ENCODE measurements around the gene RACK1.

RACK1 gene

DNA sequence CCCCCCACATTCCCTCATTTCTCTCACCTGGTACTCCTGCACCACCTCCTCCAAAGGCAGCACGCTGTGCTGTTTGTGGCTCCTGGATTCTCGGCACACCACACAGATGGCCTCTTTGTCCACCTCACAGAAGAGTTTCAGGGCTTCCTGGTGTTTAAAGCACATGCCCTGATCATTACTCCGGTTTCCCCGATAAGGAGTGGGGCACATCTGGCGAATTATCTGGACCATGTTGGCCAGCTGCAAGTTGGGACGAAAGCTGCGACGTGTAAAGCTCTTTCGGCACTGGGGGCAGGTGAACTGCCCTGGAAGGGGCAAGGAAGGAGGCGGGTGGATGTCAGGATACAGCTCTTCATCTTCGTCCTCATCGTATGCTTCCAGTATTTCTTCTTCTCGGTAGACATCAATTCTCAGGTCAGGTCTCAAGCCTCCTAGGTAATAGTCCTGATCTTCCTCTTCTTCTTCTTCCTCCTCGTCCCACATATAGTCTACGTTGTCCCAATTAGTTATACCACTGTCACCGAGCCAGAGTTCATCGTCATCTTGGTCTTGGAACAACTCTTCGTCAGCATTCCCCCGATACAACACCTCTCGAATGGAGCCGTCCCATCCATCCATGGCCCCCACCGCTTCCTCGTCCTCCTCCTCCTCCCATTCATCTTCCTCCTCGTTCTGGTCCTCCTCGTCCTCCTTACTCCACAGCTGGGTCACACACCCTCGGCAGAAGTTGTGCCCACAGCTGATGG lies 16.4 kb upstream of the RACK1 start:
- no peak for DNase-seq (ENCODE audit: low read depth in 2 of 2)

DNA sequence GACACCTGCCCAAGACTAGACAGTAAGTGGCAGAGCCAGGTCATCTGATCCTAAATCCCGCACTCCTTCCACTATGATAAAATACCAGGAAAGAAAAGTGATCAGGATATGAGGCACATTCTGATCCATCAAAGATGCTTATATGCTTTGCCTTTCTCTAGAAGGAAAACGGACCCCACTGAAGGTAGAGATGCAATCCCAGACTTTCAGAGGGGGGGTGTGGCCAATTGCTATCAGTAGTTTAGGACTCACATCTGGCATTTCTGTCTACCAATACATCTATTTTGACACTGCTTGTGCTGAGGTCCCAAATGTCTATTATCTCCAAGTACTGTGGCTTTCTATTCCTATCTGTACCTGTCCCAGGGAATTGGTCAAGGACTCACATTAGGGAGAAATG lies 15.6 kb upstream of the RACK1 start:
- no peak for DNase-seq (ENCODE audit: low read depth in 2 of 2)

DNA sequence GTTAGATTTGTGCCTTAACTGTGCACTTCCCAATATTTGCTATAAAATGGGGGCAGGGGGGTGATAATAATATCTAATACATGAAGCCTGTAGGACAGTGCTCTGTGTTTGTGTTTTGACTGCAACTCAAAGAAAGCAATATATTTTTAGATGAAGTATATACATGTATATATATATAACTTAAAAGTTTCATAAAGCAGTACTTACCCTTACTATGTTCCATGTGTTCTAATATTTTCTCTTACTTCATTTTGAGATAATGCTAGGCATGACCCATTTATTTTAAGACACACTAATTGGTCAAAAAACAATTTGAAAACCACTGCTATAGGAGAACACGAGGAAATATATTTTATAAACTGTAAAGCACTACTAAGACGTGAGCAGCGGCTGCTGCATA lies 14.9 kb upstream of the RACK1 start:
- DNase-seq (ENCODE audit: low read depth in 2 of 2): no peak

DNA sequence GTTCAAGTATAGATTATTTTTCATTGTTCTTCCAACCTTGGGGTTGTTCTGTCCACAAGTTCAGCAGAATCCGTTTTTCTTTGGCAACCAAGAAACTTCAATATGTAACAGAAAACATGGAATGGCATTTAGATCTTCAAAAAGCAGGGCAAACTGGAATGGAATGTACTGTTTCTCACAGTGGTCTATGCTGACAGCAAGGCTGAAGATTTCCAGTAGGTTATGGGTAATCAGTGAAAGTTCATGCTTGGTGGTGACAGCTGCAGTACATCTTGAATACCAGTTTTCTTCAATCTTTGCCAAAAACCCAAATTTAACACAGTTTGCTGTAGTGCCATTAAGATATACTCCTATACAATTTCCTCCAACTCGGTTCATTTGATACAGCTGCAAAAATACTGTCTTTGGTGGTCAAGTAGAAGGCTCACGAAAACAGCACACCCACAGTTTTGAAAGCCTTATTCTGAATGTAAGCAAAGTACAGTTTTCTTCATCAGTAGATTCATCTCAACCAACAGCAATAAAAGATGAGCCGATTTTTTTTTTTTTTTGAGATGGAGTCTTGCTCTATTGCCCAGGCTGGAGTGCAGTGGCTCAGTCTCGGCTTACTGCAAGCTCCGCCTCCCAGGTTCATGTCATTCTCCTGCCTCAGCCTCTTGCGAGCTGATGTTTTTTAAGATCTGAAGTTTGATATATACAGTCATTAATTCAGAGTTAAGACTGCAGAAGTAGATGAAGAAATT lies 12.3 kb upstream of the RACK1 start:
- DNase-seq (ENCODE audit: low read depth in 2 of 2): no peak

DNA sequence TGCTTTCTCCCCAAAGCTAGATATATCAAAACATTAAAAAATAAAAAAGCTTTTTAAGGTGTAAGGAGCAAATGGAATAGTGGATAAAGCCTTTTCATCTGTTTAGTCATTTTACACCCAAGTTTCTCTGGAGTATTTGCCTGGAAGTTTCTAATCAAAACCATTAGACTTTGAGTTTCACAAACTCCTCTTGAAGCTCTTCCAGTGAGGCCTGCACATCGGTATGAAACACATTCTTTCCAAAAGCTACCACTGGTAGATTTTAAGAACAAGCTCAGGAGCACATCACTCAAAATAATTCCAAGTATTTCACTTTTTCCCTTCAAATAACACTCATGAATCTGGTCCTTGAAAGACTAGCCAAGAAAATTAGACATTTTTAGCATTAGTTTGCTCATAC lies 11.6 kb upstream of the RACK1 start:
- DNase-seq (ENCODE audit: low read depth in 2 of 2): no peak

DNA sequence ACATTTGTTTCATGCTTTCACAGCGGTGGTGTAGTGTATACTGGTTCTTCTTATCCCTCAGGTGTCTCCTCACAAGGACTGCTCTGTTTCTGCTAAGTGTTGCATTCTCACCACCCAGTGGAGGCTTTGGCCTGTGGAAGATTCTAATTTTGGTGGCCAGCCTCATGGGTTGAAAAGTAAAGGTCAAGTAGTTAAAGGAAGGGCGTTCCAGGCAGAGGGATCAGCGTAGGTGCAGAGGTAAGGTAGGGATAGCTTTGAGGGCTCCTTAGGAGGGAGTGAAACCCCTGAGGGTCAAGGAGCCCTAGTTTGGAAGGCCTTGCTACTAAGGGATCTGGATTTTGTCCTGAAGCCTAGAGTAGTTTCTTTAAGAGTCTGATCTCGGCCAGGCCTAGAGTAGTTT lies 4.6 kb upstream of the RACK1 start:
- no peak for DNase-seq (ENCODE audit: low read depth in 2 of 2)

DNA sequence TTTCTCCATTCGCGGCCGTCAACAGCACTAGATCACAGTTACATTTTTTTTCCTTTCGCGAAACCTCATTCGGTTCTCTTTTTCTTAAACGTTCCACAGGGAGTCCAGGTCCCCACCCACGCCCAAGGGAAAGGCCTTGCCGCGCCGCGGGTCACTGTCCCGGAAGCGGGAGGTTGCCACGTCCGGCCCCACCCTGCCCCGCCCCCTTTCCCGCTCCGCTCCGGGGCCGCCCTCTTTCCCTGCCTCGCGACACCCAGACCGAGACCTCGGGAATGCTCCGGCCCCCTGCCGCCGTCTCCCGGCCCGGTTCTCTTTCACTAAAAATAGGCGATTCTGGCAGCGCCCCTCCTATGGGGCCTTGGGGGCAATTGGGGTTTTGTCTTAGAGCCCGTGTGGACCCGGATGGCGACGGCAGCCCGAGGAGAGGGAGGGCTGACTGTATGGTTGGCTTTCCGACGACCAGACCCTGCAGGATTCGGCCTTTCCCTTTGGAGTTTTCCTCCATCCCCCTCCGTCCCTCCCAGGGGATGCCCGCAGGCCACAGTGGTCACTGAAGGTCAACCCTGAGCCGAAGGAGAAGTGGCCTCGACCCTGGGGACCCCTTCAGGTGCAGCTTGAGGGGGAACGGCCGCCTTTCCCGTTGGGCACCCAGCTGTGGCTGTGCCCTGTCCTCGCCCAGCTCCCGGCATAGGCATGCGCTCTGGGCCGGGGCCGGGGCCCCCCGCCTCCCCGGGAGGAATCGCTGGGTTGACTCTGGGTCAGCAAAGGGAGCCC lies 2.8 kb upstream of the RACK1 start:
- peak; percentile 62 to 81 for DNase-seq (ENCODE audit: low read depth in 2 of 2)

DNA sequence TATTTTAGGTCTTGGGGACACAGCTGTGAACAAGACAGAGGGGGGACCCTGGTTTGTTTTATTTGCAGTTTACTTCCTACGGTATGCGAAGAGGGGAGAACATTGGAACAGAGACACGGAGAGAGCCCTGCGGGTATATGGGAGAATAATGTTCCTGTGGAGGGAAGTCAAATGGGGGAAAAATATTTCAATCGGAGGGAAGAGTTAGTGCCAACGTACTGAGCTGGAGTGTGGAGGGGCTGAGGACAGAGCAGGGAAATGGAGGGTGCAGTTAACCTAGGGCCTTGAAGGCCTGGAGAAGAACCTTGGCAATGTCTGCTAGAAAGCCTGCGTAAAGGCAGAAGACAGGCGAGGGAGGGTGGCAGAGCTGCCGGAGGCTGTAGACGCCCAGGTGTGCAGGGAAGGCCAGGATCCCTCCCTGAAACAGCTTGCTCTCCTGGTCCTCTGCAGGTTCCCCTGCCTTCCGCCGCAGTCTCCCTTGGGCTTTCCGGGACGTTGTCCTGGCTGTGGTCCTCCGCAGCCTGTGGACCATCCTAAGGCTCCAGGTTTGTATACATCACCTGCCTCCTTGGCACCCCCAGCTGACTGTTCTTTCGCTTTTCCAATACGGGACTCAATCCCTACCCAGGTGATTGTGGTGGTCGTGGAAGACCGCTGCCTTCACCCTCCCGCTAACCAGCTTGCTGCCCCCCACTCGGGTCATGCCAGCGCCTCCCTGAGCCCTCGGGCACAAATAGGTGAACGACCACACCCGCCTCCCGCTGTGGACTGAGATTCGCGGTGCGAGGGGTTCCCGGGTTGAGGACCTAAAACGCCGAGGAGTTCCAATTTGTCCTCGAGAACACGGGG lies 1.9 kb upstream of the RACK1 start:
- DNase-seq (ENCODE audit: low read depth in 2 of 2): no peak

DNA sequence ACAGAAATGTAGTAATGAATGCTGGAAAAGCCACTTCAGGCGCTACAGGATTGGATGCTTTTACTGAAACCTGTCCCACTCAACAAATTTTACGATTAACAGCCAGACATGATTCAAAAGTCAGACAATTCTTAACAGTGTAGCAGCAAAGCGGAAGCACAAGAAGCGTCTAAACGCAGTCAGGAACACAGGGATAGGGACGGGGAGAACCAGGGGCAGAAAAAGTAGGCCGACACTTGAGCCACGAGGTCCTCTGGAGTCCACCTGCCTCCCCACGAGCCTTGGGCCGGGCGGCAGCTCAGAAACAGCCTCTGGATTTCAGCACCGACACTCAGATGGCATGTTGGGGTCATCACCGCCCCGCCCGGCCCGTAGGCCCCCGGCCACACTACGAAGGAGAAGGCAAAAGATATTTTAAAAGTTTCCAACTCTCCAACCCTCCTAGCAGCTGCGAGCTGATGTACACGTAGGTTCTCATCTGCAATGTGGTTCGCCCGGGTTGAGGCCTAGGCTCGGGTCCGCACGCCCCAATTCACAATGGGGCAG lies 615 bp downstream of the RACK1 start:
- no peak for DNase-seq (ENCODE audit: low read depth in 2 of 2)

DNA sequence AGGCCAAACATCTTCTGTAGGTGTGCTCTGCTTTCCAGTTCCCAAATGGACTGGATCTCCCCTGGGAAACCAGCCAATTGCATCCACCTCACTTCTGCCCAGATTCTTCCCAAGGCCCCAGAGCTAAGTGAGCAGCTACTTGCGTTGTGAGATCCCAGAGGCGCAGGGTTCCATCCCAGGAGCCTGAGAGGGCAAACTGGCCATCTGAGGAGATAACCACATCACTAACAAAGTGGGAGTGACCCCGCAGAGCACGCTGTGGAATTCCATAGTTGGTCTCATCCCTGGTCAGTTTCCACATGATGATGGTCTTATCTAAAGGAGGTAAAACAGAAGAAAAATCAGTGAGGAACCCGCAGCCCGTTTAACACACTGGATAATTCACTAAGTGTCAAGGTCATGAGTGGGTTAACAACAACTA lies 1.7 kb downstream of the RACK1 start:
- no peak for DNase-seq (ENCODE audit: low read depth in 2 of 2)

DNA sequence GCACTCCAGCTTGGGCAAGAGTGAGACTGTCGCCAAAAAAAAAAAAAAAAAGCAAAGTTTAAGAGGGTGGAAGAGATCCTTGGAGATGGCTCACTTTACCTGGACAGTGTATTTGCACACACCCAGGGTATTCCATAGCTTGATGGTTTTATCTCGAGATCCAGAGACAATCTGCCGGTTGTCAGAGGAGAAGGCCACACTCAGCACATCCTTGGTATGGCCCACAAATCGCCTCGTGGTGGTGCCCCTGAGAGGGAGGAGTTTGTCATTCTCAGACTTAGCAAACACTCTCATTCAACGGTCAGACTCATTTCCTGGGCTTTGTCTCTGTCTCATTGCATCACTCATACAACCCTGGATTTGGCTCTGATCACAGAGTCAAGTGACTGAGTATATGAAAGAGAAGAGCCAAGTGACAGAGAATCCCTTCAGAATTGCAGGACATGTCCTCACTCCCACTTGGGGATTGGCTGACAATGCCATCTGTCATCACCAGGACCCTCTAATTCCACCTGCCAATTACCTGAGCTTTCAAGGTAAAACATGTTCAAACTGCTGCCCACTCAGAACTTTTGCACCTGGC lies 2.2 kb downstream of the RACK1 start:
- DNase-seq (ENCODE audit: low read depth in 2 of 2): no peak

DNA sequence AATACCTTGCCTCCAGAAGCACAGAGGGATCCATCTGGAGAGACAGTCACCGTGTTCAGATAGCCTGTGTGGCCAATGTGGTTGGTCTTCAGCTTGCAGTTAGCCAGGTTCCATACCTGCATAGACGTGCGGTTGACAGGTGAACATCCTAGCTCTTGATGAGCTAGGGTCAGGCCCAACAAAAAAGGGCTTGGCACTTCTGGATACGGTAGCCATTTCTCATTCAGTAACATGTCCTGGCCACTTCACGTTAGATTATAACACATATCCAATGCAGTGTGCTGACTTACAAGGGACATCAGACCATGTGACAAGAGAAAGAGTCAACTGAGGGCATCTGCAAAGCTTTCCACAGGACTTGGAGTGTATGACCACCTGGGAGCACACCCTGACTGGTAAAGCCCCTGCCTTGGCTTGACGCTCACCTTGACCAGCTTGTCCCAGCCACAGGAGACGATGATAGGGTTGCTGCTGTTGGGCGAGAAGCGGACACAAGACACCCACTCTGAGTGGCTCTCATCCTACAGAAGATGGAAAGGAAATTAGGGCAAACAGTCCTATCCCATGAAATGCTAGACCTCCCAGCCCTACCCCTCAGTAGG lies 4.5 kb downstream of the RACK1 start:
- DNase-seq (ENCODE audit: low read depth in 2 of 2): no peak

DNA sequence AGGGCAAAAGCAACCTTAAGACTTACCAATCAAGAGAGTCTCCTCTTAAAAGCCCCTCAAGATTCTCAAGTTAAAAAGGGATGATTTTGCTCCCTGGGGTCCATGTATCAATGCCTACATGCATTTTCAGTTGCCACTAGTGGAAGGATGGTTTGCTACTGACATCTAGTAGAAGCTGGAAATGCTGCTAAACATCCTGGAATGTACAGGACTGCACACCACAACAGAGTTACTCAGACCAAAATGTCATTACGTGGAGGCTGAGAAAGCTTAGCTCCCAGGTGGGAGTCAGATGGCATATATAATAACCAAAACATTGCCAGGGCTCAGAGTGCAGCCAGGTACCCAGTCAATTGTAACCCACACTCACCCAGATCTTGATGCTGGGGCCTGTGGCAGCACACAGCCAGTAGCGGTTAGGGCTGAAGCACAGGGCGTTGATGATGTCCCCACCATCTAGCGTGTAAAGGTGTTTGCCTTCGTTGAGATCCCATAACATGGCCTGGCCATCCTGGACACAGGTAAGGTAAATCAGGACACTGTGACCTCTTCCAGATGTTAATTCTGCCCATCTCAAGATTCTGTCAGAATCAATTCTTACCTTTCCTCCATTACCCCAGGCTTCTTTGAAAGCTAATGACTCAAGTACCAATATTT lies 5.8 kb downstream of the RACK1 start:
- DNase-seq (ENCODE audit: low read depth in 2 of 2): no peak

DNA sequence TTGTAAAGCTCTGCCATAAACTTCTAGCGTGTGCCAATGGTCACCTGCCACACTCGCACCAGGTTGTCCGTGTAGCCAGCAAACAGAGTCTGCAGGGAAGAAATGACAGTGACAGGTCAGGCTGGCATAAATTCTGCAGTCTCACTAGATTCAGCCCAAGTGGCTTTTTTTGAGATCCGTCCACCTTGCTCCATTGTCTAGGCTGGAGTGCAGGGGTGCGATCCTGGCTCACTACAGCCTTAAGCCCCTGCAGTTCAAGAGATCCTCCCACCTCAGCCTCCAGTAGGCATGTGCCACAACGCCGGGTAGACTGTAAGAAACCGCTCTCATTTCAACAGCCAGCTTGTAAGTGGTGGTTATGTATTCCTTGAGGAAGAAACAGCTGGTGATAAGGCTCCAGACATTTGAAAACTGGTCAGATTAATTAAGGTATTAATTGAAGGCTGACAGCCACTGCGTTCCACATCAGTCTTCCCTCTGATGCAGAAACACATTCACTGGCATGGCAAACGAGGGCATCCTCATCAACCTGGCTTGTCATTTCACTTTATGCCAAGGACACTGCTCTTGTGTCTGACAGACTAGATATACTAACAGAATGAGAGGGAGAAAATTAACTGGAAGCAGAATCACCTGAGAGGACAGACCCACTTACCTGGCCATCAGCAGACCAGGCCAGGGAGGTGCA lies 6.6 kb downstream of the RACK1 start:
- DNase-seq (ENCODE audit: low read depth in 2 of 2): no peak

DNA sequence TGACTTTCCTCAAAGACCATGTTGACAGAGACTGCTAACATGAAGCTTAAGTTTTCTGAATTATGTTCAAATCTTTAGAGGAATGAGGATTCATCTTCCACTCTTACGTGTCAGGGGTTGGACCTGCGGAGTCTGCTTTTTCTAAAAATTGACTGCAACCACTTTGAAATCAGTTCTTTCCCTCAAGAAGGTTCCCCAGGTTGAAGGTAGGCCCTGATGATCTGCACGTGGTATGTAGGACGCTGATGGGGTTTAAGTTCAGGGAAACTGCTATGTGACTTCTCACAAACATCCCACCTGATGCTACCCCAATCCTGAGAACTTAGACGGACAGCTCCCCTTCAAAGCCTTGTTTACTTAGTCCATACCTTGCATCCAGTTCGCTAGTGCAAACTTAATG lies 7.2 kb downstream of the RACK1 start:
- DNase-seq (ENCODE audit: low read depth in 2 of 2): no peak

DNA sequence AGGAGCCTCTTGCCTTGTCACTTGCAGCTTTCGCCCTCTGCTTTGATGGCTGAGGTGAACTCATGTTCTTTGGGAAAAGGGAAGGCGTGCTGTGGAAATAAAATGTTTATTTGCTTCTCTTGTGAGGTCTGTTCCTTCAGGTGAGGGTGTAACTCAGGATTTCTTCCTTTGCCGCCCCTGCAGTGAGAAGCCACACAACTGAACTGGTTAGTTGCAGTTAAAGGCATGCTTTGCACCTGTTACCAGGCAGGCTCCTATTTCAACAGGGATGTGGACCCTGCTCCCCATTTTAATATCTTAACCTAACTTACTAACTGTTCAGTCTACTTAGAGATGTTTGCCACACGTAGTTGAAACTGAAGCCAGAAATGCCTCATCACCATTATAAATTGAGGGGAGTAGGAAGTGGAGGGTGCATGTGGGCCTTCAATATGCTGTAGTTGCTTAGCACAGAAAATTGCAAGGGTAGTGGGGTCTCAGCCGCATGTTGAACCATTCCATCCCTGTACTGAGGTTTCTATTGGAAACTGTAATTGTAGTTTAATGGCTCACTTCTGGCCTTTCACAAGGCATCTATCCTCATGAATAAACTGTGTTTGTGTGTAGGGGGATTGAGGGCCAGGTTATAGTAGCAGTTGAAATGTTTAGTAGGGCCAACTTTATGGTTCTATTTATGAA lies 7.9 kb downstream of the RACK1 start:
- DNase-seq (ENCODE audit: low read depth in 2 of 2): no peak

DNA sequence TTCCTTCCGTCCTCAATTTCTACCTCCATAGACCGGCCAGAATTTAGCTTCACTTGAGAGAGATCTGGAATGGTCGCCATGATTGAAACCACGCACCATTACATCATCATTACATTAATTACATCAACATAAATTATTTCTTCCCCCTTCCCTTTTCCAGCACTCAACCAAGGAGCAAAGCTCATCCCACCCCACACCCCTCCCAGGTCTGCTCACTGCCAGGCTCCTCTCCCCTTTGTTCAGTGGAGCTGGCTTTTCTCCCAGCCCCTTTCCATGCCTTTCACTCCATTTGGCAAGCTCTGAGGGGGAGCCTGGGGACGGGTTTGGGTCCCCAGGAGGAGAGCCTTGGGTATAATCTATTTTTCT lies 8.4 kb downstream of the RACK1 start:
- no peak for DNase-seq (ENCODE audit: low read depth in 2 of 2)

DNA sequence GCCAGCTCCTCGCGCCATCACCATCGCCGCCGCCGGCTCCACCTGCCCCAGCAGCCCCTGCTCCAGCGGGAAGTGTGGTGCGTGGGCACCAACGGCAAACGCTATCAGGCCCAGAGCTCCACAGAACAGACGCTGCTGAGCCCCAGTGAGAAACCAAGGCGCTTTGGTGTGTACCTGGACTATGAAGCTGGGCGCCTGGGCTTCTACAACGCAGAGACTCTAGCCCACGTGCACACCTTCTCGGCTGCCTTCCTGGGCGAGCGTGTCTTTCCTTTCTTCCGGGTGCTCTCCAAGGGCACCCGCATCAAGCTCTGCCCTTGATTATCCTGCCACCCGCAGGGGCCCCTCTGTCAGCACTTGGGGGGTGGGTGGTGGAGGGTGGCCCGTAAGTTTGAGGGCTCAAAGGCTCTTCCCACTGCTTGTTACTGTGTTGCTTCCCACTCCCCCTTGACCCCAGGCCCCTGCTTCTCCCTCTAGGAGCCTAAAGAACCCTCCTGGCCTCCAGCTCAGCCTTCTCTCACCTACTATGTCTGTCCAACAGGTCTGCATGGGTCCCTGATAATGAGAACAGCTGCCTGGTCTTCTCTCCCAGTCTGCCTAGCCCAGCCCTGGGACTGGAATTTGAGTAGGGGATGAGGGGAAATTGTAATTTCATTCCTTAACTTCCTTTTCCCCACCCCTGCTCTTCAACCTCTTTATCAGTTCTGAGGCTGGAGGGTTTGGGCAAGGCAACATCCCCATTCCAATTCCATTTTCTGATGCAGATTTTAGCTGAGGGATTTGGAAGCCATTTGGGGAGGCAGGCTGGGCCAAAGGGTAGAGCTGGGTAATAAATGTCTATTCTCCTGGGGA lies 9.0 kb downstream of the RACK1 start:
- DNase-seq (ENCODE audit: low read depth in 2 of 2): no peak
